ENCODE measurements around the gene BMS1. TPM values are rescaled to one million over a fixed set of nuclear protein-coding genes. Genes with fewer than 3 reads are reported as not detected.
A peak's percentile ranks its signal among the peaks of the same experiment; 100 is the strongest.
"Not testable (repeated sequence)": the region's sequence is repeated elsewhere in the genome, so short reads cannot be mapped to it uniquely, and the experiment has no call there.

The BMS1 gene
- total RNA-seq, 1 donor from 2014 or later, result 35.6 TPM

- Mint-ChIP-seq H3K4me1 (ENCODE audit: low read depth) (no peaks in the 10 kb centered on the region), H3K36me3 (ENCODE audit: low read depth) (no peaks in the 10 kb centered on the region), H3K27me3 (ENCODE audit: insufficient read depth) (peaks cover 11% of the 10 kb centered on the region), H3K9me3 (no peaks in the 10 kb centered on the region), H3K4me3 (no peak overlapping the region), H3K27ac (no peak overlapping the region)
- intact Hi-C loops (cut with micrococcal nuclease), result no loop called here
- no peak for DNase-seq (ENCODE audit: low spot score)
These were observed 68.3 kb downstream of the BMS1 start for GRCh38 chr10:42850931-42851330.

DNA sequence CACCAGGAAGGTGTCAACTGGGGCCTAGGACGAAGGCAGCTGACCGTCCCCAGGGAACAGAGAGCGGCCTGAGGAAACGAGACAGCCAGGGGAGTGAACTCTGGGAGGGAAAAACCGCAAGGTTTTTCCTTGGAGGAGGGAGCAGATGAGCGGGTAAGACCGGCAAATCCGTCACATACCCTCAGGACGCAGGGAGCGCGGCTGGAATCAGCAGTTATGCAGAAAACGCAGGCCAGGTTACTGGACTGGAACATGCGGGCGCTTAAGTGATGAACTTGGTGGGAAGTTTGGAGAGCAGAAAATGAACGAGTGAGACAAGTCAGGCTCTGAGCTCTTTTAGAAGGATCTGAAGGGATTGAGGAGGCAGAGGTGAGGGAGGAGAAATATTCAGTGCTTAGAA, 76.7 kb downstream of the BMS1 start:
- peaks cover 19% of the 10 kb centered on the region for H3K27me3 Mint-ChIP-seq (ENCODE audit: insufficient read depth)
- no peaks in the 10 kb centered on the region for H3K36me3 Mint-ChIP-seq (ENCODE audit: low read depth)
- intact Hi-C loops (cut with micrococcal nuclease), result no loop called here
- H3K27ac Mint-ChIP-seq, result no peak overlapping the region
- H3K4me3 Mint-ChIP-seq, result no peak overlapping the region
- no peak for DNase-seq (ENCODE audit: low spot score)
- no peaks in the 10 kb centered on the region for H3K9me3 Mint-ChIP-seq
- no peaks in the 10 kb centered on the region for H3K4me1 Mint-ChIP-seq (ENCODE audit: low read depth)

DNA sequence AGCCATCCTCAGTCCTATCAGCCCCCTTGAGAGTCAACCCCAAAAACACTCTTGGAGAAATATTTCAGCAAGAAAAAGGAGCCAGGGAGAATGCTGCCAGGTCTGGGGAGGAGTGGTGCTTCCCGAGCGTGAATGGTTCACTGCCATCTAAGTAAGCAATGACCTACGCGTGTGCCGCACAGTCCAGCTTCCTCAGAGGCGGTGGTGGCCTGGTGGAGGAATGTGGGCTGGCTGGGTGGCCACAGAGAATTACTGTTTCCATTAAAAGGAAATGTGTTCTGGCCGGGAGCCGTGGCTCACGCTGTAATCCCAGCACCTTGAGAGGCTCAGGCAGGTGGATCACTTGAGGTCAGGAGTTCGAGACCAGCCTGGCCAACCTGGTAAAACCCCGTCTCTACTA, 77.4 kb downstream of the BMS1 start:
- intact Hi-C loops (cut with micrococcal nuclease), result loop anchor here (10.0 kb wide), 1 partner anchor 395 kb away; no protein-coding TSS in a partner anchor
- not testable (repeated sequence) for H3K4me3 Mint-ChIP-seq; H3K36me3 Mint-ChIP-seq (ENCODE audit: low read depth); H3K27ac Mint-ChIP-seq; DNase-seq (ENCODE audit: low spot score); H3K9me3 Mint-ChIP-seq; H3K4me1 Mint-ChIP-seq (ENCODE audit: low read depth)
- H3K27me3 Mint-ChIP-seq (ENCODE audit: insufficient read depth), result peaks cover 24% of the 10 kb centered on the region

DNA sequence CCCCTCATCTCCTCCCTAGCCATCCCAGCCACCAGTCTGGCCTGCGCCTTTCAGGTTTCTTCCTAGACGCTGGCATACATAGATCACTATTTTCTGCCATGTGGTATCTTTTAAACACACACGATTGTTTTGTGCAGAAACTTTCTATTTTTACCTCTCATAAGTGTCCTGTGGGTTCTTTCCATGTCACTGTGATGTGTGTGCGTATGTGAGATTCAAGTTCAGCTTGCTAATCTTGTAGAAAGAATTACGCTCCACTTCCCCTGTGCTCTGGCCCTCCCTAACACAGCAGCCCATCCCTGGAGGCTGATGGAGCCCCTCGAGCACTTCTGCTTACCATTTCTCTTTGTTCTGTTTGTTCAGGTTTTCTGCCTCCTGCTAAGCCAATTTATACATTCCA, 80.2 kb downstream of the BMS1 start:
- not testable (repeated sequence) for H3K9me3 Mint-ChIP-seq; DNase-seq (ENCODE audit: low spot score); H3K4me3 Mint-ChIP-seq; H3K27ac Mint-ChIP-seq; H3K4me1 Mint-ChIP-seq (ENCODE audit: low read depth); H3K36me3 Mint-ChIP-seq (ENCODE audit: low read depth)
- intact Hi-C loops (cut with micrococcal nuclease), result loop anchor here (10.0 kb wide), 1 partner anchor 392 kb away; no protein-coding TSS in a partner anchor
- peaks cover 27% of the 10 kb centered on the region for H3K27me3 Mint-ChIP-seq (ENCODE audit: insufficient read depth)

DNA sequence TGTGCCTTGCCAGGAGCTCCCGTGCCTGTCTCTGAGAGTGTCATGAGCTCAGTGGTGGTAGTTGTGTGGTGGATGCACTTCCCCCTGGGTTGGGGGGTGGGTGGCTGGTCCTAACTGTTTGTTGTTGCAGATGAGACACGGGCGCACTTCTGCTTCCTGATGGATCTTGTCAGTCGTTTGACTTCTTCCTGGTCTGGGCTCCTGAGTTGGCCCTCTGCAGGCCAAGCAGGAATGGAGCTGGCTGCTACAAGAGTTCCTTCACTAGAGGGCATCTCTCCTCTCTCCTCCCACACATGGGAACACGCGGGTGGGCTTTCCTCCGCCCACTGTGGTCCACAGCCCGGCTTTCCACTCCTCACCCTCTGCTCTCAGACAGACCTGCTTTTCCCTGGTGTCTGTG, 82.0 kb downstream of the BMS1 start:
- DNase-seq (ENCODE audit: low spot score), result no peak
- intact Hi-C loops (cut with micrococcal nuclease), result loop anchor here (10.0 kb wide), 1 partner anchor 390 kb away; no protein-coding TSS in a partner anchor
- H3K27ac Mint-ChIP-seq, result no peak overlapping the region
- H3K4me3 Mint-ChIP-seq, result no peak overlapping the region
- peaks cover 27% of the 10 kb centered on the region for H3K27me3 Mint-ChIP-seq (ENCODE audit: insufficient read depth)
- H3K9me3 Mint-ChIP-seq, result no peaks in the 10 kb centered on the region
- H3K4me1 Mint-ChIP-seq (ENCODE audit: low read depth), result no peaks in the 10 kb centered on the region
- H3K36me3 Mint-ChIP-seq (ENCODE audit: low read depth), result no peaks in the 10 kb centered on the region

DNA sequence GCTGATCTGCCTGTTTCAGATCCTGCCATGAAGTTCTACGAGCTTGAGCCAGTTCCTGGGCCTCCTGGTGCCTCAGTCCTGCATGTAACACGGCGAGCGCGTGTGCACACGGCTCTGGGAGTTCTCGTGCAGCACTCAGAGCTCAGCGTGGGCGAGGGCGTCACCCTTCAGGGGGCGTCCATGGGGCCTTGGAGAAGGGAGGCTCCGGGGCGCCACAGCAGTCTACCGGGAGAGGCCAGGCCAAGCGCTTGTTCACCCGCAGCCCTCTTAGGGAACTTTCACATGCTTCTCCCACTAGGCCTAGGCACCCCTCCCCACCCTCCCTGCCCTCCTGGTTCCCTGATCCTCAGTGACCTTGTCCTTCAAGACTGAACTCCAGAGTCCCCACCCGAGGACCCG, 83.1 kb downstream of the BMS1 start:
- Mint-ChIP-seq H3K27me3 (ENCODE audit: insufficient read depth) (peaks cover 27% of the 10 kb centered on the region), H3K27ac (no peak overlapping the region), H3K4me1 (ENCODE audit: low read depth) (no peaks in the 10 kb centered on the region), H3K9me3 (no peaks in the 10 kb centered on the region), H3K36me3 (ENCODE audit: low read depth) (no peaks in the 10 kb centered on the region), H3K4me3 (no peak overlapping the region)
- DNase-seq (ENCODE audit: low spot score), result no peak
- intact Hi-C loops (cut with micrococcal nuclease), result loop anchor here (1.0 to 10.0 kb wide), 3 partner anchors 240 to 483 kb away; no protein-coding TSS in a partner anchor

DNA sequence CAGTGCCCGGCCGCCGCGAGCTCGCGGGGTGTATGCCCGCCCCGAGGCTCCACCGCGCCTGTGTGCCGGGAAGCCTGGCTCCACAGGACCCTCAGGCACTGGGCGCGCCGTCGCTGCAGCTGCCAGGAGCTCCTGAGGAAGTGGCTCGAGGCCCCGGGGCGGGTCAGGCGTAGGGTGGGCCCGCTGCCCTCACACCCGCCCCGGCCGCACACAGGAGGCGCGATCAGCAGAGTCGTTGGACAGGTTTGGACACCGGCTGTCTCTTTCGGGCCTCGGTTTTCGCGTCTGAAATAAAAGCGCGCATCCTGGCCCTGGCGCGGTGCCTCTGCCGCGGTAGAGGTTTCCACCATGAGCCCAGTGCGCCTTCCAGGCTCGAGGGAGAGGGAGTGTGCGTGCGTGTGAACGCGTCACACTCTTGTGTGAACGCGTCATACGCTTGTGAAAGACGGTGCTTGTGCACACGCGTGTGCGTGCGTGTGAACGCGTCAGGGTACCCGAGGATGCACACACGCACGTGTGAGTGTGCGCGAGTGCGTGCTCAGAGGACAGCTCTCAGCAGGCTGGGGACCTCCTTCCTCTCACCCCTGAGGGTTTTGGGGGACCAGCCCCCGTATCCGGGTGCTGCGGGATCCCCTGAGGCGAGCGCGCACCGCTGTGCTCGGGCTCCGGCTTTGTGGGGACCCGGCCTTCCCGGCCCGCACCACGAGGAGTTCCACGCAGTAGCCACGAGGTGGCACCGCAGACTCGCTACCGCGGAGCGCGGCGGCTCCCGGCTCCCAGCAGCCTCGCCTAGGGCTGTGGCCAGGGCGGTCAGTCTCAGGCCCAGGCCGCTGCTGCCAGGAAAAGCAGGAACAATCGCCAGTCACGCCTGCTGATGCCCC, 83.8 kb downstream of the BMS1 start:
- intact Hi-C loops (cut with micrococcal nuclease), result loop anchor here (1.0 to 10.0 kb wide), 3 partner anchors 239 to 482 kb away; no protein-coding TSS in a partner anchor
- Mint-ChIP-seq H3K27me3 (ENCODE audit: insufficient read depth) (peaks cover 27% of the 10 kb centered on the region), H3K27ac (no peak overlapping the region), H3K9me3 (no peaks in the 10 kb centered on the region), H3K4me1 (ENCODE audit: low read depth) (no peaks in the 10 kb centered on the region), H3K36me3 (ENCODE audit: low read depth) (no peaks in the 10 kb centered on the region), H3K4me3 (no peak overlapping the region)
- peak; percentile 29 for DNase-seq (ENCODE audit: low spot score)

GRCh38 chr10:42867571-42867970, 85.0 kb downstream of the BMS1 start:
- intact Hi-C loops (cut with micrococcal nuclease), result loop anchor here (10.0 kb wide), 1 partner anchor 387 kb away; no protein-coding TSS in a partner anchor
- Mint-ChIP-seq H3K27ac (no peak overlapping the region), H3K36me3 (ENCODE audit: low read depth) (no peaks in the 10 kb centered on the region), H3K9me3 (no peaks in the 10 kb centered on the region), H3K4me1 (ENCODE audit: low read depth) (no peaks in the 10 kb centered on the region), H3K4me3 (no peak overlapping the region), H3K27me3 (ENCODE audit: insufficient read depth) (peaks cover 27% of the 10 kb centered on the region)
- no peak for DNase-seq (ENCODE audit: low spot score)

DNA sequence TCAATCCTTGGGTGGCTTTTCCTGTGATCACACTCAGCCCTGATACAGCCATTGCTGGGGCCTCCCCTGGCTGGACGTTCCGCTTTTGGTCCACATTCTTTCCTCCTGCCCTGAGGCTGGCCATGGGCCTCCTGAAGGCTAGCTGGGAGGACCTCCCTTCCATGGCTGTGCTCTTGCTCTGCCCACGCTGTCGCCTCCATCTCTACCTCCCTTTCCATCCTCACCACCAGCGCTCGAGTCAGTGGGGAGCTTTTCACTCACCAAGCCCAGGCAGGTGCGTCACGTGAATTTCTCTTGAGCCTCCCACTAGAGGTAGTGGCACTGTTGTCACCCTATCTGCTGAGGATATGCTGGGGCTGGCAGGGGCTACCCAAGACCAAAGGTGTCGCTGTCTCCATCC, 85.9 kb downstream of the BMS1 start:
- H3K27ac Mint-ChIP-seq, result no peak overlapping the region
- H3K9me3 Mint-ChIP-seq, result no peaks in the 10 kb centered on the region
- no peaks in the 10 kb centered on the region for H3K4me1 Mint-ChIP-seq (ENCODE audit: low read depth)
- intact Hi-C loops (cut with micrococcal nuclease), result loop anchor here (10.0 kb wide), 1 partner anchor 386 kb away; no protein-coding TSS in a partner anchor
- no peak for DNase-seq (ENCODE audit: low spot score)
- no peaks in the 10 kb centered on the region for H3K36me3 Mint-ChIP-seq (ENCODE audit: low read depth)
- H3K4me3 Mint-ChIP-seq, result no peak overlapping the region
- peaks cover 24% of the 10 kb centered on the region for H3K27me3 Mint-ChIP-seq (ENCODE audit: insufficient read depth)

GRCh38 chr10:42869977-42870350, 87.4 kb downstream of the BMS1 start:
- DNase-seq (ENCODE audit: low spot score), result no peak

GRCh38 chr10:42871138-42871641, 88.6 kb downstream of the BMS1 start:
- H3K9me3 Mint-ChIP-seq; H3K4me1 Mint-ChIP-seq (ENCODE audit: low read depth); H3K4me3 Mint-ChIP-seq; intact Hi-C loops (cut with micrococcal nuclease); H3K27me3 Mint-ChIP-seq (ENCODE audit: insufficient read depth); DNase-seq (ENCODE audit: low spot score); H3K36me3 Mint-ChIP-seq (ENCODE audit: low read depth); H3K27ac Mint-ChIP-seq: not testable (repeated sequence)

More at GRCh38 chr10:42869977-42870350, 87.4 kb downstream of the BMS1 start:
- H3K9me3 Mint-ChIP-seq, result no peaks in the 10 kb centered on the region
- no peak overlapping the region for H3K27ac Mint-ChIP-seq
- no peak overlapping the region for H3K4me3 Mint-ChIP-seq
- H3K36me3 Mint-ChIP-seq (ENCODE audit: low read depth), result no peaks in the 10 kb centered on the region
- intact Hi-C loops (cut with micrococcal nuclease), result loop anchor here (10.0 kb wide), 1 partner anchor 385 kb away; no protein-coding TSS in a partner anchor
- no peaks in the 10 kb centered on the region for H3K4me1 Mint-ChIP-seq (ENCODE audit: low read depth)
- peaks cover 10% of the 10 kb centered on the region for H3K27me3 Mint-ChIP-seq (ENCODE audit: insufficient read depth)

DNA sequence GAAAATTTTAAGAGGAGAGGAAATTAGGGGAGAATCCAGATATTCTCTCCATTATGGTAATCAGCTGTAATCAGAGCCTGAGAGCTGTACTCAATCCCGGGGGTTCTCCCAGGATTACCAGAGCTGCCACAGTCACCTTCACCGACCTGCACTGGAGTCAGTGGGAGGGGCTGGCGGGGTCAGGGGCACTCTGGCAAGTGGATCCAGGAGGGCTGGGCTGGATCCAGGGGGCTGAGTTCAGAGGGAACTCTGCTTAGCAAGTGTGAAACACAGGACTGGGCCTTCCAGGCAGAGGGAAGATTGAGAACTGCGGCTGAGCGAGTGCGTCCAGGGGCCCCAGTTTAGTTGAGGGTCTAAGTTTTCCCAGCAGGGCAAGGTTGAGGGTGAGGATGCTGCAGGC, 89.2 kb downstream of the BMS1 start:
- Mint-ChIP-seq H3K9me3 (no peaks in the 10 kb centered on the region), H3K4me1 (ENCODE audit: low read depth) (no peaks in the 10 kb centered on the region), H3K36me3 (ENCODE audit: low read depth) (no peaks in the 10 kb centered on the region), H3K27me3 (ENCODE audit: insufficient read depth) (no peaks in the 10 kb centered on the region), H3K27ac (no peak overlapping the region), H3K4me3 (no peak overlapping the region)
- DNase-seq (ENCODE audit: low spot score), result no peak
- intact Hi-C loops (cut with micrococcal nuclease), result no loop called here

- Mint-ChIP-seq H3K4me1 (ENCODE audit: low read depth) (no peaks in the 10 kb centered on the region), H3K27ac (no peak overlapping the region), H3K9me3 (no peaks in the 10 kb centered on the region), H3K27me3 (ENCODE audit: insufficient read depth) (no peaks in the 10 kb centered on the region), H3K4me3 (no peak overlapping the region), H3K36me3 (ENCODE audit: low read depth) (no peaks in the 10 kb centered on the region)
- no peak for DNase-seq (ENCODE audit: low spot score)
- intact Hi-C loops (cut with micrococcal nuclease), result no loop called here
These were observed 90.4 kb downstream of the BMS1 start for GRCh38 chr10:42872865-42873435.
